Measurements from ENCODE around the gene NPAS2.
A peak's percentile ranks its signal among the peaks of the same experiment; 100 is the strongest.

NPAS2 gene

GRCh38 chr2:100905132-100905805 lies 85.3 kb downstream of the NPAS2 start:
- Mint-ChIP-seq H3K36me3 (ENCODE audit: low read depth) (no peaks in the 10 kb centered on the region), H3K27me3 (ENCODE audit: low read depth) (peaks cover 9% of the 10 kb centered on the region), H3K9me3 (peaks cover 2% of the 10 kb centered on the region), H3K4me1 (peaks cover 45% of the 10 kb centered on the region), H3K4me3 (no peak overlapping the region), H3K27ac (no peak overlapping the region)
- no peak for TF ChIP-seq CTCF (IDR thresholded peaks at IDR 0.05; ENCODE audit: unreplicated experiment in 3 of 3)

- Mint-ChIP-seq H3K27me3 (ENCODE audit: low read depth) (peaks cover 8% of the 10 kb centered on the region), H3K9me3 (no peaks in the 10 kb centered on the region), H3K4me3 (no peak overlapping the region), H3K27ac (peak overlapping the region in 1 of 3 experiments; percentile 9), H3K36me3 (ENCODE audit: low read depth) (no peaks in the 10 kb centered on the region), H3K4me1 (peaks cover 45% of the 10 kb centered on the region)
- TF ChIP-seq CTCF (IDR thresholded peaks at IDR 0.05; ENCODE audit: unreplicated experiment in 3 of 3) = no peak
Measured at GRCh38 chr2:100906131-100906530, 86.2 kb downstream of the NPAS2 start.

- Mint-ChIP-seq H3K4me1 (peaks cover 45% of the 10 kb centered on the region), H3K9me3 (no peaks in the 10 kb centered on the region), H3K36me3 (ENCODE audit: low read depth) (no peaks in the 10 kb centered on the region), H3K27ac (peak overlapping the region in 1 of 3 experiments; percentile 9), H3K4me3 (no peak overlapping the region), H3K27me3 (ENCODE audit: low read depth) (peaks cover 2% of the 10 kb centered on the region)
- TF ChIP-seq CTCF (IDR thresholded peaks at IDR 0.05; ENCODE audit: unreplicated experiment in 3 of 3) = no peak
Measured at GRCh38 chr2:100906679-100907078, 86.7 kb downstream of the NPAS2 start.

- no peak overlapping the region for H3K27ac Mint-ChIP-seq
- no peak for TF ChIP-seq CTCF (IDR thresholded peaks at IDR 0.05; ENCODE audit: unreplicated experiment in 3 of 3)
- H3K27me3 Mint-ChIP-seq (ENCODE audit: low read depth) = peaks cover under 1% of the 10 kb centered on the region
- H3K36me3 Mint-ChIP-seq (ENCODE audit: low read depth) = no peaks in the 10 kb centered on the region
- peaks cover 39% of the 10 kb centered on the region for H3K4me1 Mint-ChIP-seq
- no peak overlapping the region for H3K4me3 Mint-ChIP-seq
- H3K9me3 Mint-ChIP-seq = no peaks in the 10 kb centered on the region
Measured at GRCh38 chr2:100907832-100908231, 87.9 kb downstream of the NPAS2 start.

- Mint-ChIP-seq H3K4me3 (peak overlapping the region in 1 of 3 experiments; percentile 47), H3K4me1 (peaks cover 28% of the 10 kb centered on the region), H3K9me3 (peaks cover 1% of the 10 kb centered on the region), H3K36me3 (ENCODE audit: low read depth) (no peaks in the 10 kb centered on the region), H3K27ac (peak overlapping the region; percentile 65 to 94 (median 92)), H3K27me3 (ENCODE audit: low read depth) (peaks cover 3% of the 10 kb centered on the region)
- TF ChIP-seq CTCF (IDR thresholded peaks at IDR 0.05; ENCODE audit: unreplicated experiment in 3 of 3) = no peak
Measured at GRCh38 chr2:100909534-100910081, 89.7 kb downstream of the NPAS2 start.

- no peaks in the 10 kb centered on the region for H3K36me3 Mint-ChIP-seq (ENCODE audit: low read depth)
- H3K9me3 Mint-ChIP-seq = peaks cover 2% of the 10 kb centered on the region
- H3K4me3 Mint-ChIP-seq = peak overlapping the region in 1 of 3 experiments; percentile 47
- peaks cover 3% of the 10 kb centered on the region for H3K27me3 Mint-ChIP-seq (ENCODE audit: low read depth)
- H3K4me1 Mint-ChIP-seq = peaks cover 28% of the 10 kb centered on the region
- H3K27ac Mint-ChIP-seq = peak overlapping the region; percentile 65 to 94 (median 92)
- no peak for TF ChIP-seq CTCF (IDR thresholded peaks at IDR 0.05; ENCODE audit: unreplicated experiment in 3 of 3)
Measured at GRCh38 chr2:100910111-100910510, 90.2 kb downstream of the NPAS2 start.
